OCI-LY7 (cell line): ENCODE data around the gene TNP2. TPM values are rescaled to one million over a fixed set of nuclear protein-coding genes. Genes with fewer than 3 reads are reported as not detected.

Experiments used
- BruUV-seq: library from RNA; stranded (reverse); fragments of 400-500 nt; replicated peaks from 2 replicates; lab custom pipeline; 2021; lab: Mats Ljungman, UMichigan
- CTCF ChIA-PET: fragments of 300-600 bp; sonication (Branson Sonifier 250); formaldehyde crosslinking; loops from one replicate; lab custom pipeline; 2022; ENCODE audit warnings: antibody characterized with exemption; ENCODE audit not compliant: unreplicated experiment; lab: Charles Lee
- POLR2A ChIA-PET: fragments of 300-600 bp; sonication (Branson Sonifier 250); formaldehyde crosslinking; loops from one replicate; lab custom pipeline; 2022; ENCODE audit warnings: antibody characterized with exemption; lab: Charles Lee
- DNase-seq: peaks from one replicate; pipeline ENCODE4 v3.0.0-alpha.2; 2015; ENCODE audit warnings: low spot score
- H2AFZ ChIP-seq: fragments of 200-600 bp; sonication (generic), shearing (Covaris generic); 2 replicates; pipeline ENCODE4 v1.6.1; 2014; ENCODE audit warnings: mild to moderate bottlenecking, antibody characterized with exemption, low read length, moderate library complexity
- H3K27ac ChIP-seq: fragments of 200-600 bp; sonication (generic); 2 replicates; pipeline ENCODE4 v1.5.1; 2014; ENCODE audit warnings: mixed run types, low read depth, mild to moderate bottlenecking, moderate library complexity, low read length, inconsistent platforms; ENCODE audit not compliant: poor library complexity, severe bottlenecking
- H3K36me3 ChIP-seq: fragments of 200-600 bp; sonication (generic); 2 replicates; pipeline ENCODE4 v1.6.1; 2014; ENCODE audit warnings: mild to moderate bottlenecking, antibody characterized with exemption, low read length, moderate library complexity, mixed read lengths; ENCODE audit not compliant: insufficient read depth
- H3K4me1 ChIP-seq: fragments of 200-600 bp; sonication (generic); 2 replicates; pipeline ENCODE4 v1.5.1; 2014; ENCODE audit warnings: mild to moderate bottlenecking, low read length; ENCODE audit not compliant: insufficient read depth, poor library complexity, severe bottlenecking
- H3K4me2 ChIP-seq: fragments of 200-600 bp; sonication (generic); 2 replicates; pipeline ENCODE4 v1.6.1; 2014; ENCODE audit warnings: mild to moderate bottlenecking, low read length
- H3K4me3 ChIP-seq: fragments of 200-600 bp; sonication (generic); 2 replicates; pipeline ENCODE4 v1.5.1; 2014; ENCODE audit warnings: mild to moderate bottlenecking, low read depth, low read length; ENCODE audit not compliant: poor library complexity, severe bottlenecking
- H3K79me2 ChIP-seq: fragments of 200-600 bp; sonication (generic); 2 replicates; pipeline ENCODE4 v1.6.1; 2016; ENCODE audit warnings: low read depth, mild to moderate bottlenecking, low read length, moderate library complexity, mixed read lengths; ENCODE audit not compliant: insufficient read depth
- H3K9me2 ChIP-seq: fragments of 200-600 bp; sonication (generic); 2 replicates; pipeline ENCODE4 v1.6.1; 2016; ENCODE audit warnings: mild to moderate bottlenecking, low read length, mixed read lengths; ENCODE audit not compliant: insufficient read depth
- H3K9me3 ChIP-seq: fragments of 200-600 bp; sonication (generic); 2 replicates; pipeline ENCODE4 v1.6.1; 2014; ENCODE audit warnings: mild to moderate bottlenecking, mixed run types, low read length, mixed read lengths
- H4K20me1 ChIP-seq: fragments of 200-600 bp; sonication (generic); 2 replicates; pipeline ENCODE4 v1.6.1; 2014; ENCODE audit warnings: mild to moderate bottlenecking, antibody characterized with exemption, low read length, moderate library complexity, mixed read lengths; ENCODE audit not compliant: insufficient read depth
- EZH2phosphoT487 ChIP-seq: fragments of 200-600 bp; sonication (generic); IDR thresholded peaks from 2 replicates; pipeline ENCODE4 v1.6.1; 2018; ENCODE audit warnings: low read depth, borderline replicate concordance, mild to moderate bottlenecking, mixed run types, antibody characterized with exemption, low read length, moderate library complexity, mixed read lengths
- intact Hi-C: fragments of 100-400 bp; cut with micrococcal nuclease; formaldehyde crosslinking; loops from one replicate; pipeline ENCODE4 v1.10.0; 2022; ENCODE audit not compliant: unreplicated experiment
- total RNA-seq, 2 experiments: library from RNA; depleted of rRNA in 1 of 2; stranded (reverse); fragments of >200 nt in 1 of 2; shearing (Covaris generic) in 1 of 2; gene quantifications; 2 replicates each; pipeline ENCODE4 v1.2.3, GENCODE V29; 2014 to 2022
- TF ChIP-seq, protein P1 (sequence below): fragments of 200-600 bp; sonication (generic); conservative IDR thresholded peaks from 2 replicates; pipeline ENCODE4 v1.5.1; 2014; ENCODE audit warnings: mild to moderate bottlenecking, antibody characterized with exemption, low read length, moderate library complexity, mixed read lengths

Gene TNP2
- total RNA-seq, 2 experiments from 2014 or later, result not detected

DNA sequence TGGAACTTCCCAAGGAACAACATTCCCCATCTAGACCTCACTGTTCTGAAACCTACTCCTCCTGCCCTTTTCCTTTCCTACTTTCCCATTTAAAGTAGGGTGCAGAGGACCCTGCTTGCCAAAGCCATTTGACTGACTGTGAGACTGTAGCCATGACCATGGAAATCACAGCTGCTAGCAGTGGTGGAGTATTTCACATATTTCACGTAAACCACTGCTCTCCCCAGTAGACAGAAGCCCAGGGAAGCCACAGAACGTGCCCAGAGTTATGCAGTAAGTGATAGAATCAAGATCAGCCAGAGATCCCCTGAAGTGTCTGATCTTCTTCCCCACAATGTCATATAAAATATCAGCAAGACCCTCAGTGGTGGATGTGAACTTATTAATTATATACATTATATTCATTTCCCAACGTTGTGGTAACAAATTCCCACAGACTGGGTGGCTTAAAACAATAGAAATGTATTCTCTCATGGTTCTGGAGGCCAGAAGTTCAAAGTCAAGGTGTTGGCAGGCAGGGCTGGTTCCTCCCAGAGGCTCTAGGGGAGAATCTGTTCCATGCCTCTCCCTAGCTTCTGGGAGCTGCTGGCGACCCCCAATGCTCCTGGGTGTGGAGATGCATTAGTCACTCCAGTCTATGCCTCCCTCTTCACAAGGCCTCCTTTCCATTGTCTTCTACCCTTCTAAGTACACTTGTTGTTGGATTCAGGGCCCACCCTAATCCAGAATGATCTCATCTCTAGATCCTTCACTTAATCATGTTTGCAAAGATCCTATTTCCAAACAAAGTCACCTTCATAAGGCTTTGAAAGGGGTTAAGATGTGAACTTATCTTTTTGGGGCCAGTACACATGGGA lies 32.7 kb upstream of the TNP2 start:
- Histone ChIP-seq H3K79me2 (no peaks in the 10 kb centered on the region), H4K20me1 (no peaks in the 10 kb centered on the region), H3K4me2 (no peak overlapping the region), H3K4me3 (no peak overlapping the region), H3K9me3 (no peaks in the 10 kb centered on the region; the same call in 1 of the 2 replicates), H3K27ac (peak overlapping the region; percentile 39), H3K36me3 (no peaks in the 10 kb centered on the region), H3K9me2 (no peaks in the 10 kb centered on the region), H3K4me1 (peaks cover 79% of the 10 kb centered on the region), H2AFZ (no peak overlapping the region)
- CTCF ChIA-PET, result interaction anchor here (0.5 kb wide), 1 partner anchor 490 kb away, joined by 3 read pairs; no protein-coding TSS in a partner anchor
- BruUV-seq, result no TSS peak
- intact Hi-C loops, result no loop called here
- POLR2A ChIA-PET, result no interaction called here
- TF ChIP-seq, protein P1, sequence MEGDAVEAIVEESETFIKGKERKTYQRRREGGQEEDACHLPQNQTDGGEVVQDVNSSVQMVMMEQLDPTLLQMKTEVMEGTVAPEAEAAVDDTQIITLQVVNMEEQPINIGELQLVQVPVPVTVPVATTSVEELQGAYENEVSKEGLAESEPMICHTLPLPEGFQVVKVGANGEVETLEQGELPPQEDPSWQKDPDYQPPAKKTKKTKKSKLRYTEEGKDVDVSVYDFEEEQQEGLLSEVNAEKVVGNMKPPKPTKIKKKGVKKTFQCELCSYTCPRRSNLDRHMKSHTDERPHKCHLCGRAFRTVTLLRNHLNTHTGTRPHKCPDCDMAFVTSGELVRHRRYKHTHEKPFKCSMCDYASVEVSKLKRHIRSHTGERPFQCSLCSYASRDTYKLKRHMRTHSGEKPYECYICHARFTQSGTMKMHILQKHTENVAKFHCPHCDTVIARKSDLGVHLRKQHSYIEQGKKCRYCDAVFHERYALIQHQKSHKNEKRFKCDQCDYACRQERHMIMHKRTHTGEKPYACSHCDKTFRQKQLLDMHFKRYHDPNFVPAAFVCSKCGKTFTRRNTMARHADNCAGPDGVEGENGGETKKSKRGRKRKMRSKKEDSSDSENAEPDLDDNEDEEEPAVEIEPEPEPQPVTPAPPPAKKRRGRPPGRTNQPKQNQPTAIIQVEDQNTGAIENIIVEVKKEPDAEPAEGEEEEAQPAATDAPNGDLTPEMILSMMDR, result no peak
- DNase-seq, result no peak

DNA sequence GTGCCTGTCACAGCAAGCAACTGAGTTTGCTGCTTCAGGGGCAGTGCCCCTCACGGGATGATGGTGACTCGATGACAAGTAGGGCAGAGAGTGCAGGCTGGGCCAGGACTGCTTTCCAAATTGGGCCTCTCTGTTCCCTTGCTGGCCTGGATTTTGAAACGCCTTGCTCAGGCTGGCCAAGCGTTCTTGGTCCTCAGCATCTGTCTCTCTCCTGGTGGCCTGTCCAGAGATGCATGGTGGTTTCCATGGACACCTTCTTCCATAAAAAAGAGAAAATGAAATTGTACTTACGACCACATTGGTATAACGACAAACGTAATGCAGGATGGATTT lies 31.4 kb upstream of the TNP2 start:
- ChIA-PET POLR2A (interaction anchor here (4.3 kb wide), 1 partner anchor 10 kb away, joined by 79 read pairs; no protein-coding TSS in a partner anchor), CTCF (interaction anchor here (1.0 kb wide), 1 partner anchor 8 kb away, joined by 3 read pairs; no protein-coding TSS in a partner anchor)
- Histone ChIP-seq H3K4me2 (peak overlapping the region; percentile 82), H3K4me1 (peaks cover 80% of the 10 kb centered on the region), H3K9me3 (no peaks in the 10 kb centered on the region), H2AFZ (peak overlapping the region; percentile 64; the same call in 1 of the 2 replicates), H4K20me1 (no peaks in the 10 kb centered on the region), H3K4me3 (no peak overlapping the region), H3K27ac (peak overlapping the region; percentile 96), H3K79me2 (no peaks in the 10 kb centered on the region), H3K9me2 (no peaks in the 10 kb centered on the region), H3K36me3 (no peaks in the 10 kb centered on the region)
- no TSS peak for BruUV-seq
- no peak for TF ChIP-seq EZH2phosphoT487
- TF ChIP-seq, protein P1, result no peak
- DNase-seq, result no peak
- intact Hi-C loops, result no loop called here
